GM12875 (cell line): ENCODE data around the gene NR3C1.

Experiments
- H3K4me3 ChIP-seq: one replicate; pipeline ENCODE4 v1.5.1; 2011; ENCODE audit warnings: low read depth, low read length, control low read depth
- TF ChIP-seq, protein P1 (sequence below): IDR thresholded peaks from 2 replicates; pipeline ENCODE4 v1.5.1; 2011; ENCODE audit warnings: low read depth, mild to moderate bottlenecking, control low read depth, inconsistent platforms, low read length, moderate library complexity, borderline replicate concordance; ENCODE audit not compliant: insufficient read depth

Gene NR3C1

DNA sequence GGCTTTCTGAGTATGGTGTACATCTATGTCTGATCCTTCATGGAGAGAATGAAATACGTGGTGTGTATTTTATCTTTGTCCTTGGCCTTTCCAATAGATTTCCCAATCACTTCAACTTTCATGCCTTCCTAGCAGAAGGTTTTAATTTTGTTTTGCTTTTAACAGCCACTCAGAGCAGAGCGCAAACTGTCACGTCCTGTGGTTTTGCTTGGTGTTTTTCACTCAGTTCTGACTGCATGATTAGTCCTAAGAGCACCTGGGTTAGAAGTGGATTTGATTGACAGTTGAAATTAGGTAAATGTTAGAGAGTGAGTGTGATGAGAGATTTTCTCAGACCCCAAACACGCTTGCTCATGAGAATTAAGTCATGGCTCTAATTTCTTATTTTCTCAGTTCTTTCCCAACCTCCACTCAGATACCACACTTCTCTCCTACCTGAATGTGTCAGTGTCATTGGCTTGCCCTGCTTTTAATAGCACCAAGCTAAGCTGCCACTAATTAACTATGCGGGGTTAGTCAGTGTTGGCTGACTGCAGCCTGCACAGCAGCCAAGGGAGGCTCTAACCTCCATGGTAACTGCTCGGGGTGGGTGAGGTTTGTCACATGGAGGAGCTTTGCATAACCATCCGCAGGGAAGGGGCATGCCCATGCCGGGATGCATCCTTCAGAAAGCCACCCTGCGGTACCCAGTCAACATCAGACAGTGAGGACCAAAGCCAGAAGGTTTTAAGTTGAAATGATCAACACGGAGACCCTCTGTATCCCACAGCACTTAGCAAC is 173.4 kb downstream of the NR3C1 start:
- TF ChIP-seq, protein P1, sequence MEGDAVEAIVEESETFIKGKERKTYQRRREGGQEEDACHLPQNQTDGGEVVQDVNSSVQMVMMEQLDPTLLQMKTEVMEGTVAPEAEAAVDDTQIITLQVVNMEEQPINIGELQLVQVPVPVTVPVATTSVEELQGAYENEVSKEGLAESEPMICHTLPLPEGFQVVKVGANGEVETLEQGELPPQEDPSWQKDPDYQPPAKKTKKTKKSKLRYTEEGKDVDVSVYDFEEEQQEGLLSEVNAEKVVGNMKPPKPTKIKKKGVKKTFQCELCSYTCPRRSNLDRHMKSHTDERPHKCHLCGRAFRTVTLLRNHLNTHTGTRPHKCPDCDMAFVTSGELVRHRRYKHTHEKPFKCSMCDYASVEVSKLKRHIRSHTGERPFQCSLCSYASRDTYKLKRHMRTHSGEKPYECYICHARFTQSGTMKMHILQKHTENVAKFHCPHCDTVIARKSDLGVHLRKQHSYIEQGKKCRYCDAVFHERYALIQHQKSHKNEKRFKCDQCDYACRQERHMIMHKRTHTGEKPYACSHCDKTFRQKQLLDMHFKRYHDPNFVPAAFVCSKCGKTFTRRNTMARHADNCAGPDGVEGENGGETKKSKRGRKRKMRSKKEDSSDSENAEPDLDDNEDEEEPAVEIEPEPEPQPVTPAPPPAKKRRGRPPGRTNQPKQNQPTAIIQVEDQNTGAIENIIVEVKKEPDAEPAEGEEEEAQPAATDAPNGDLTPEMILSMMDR, result no peak
- H3K4me3 ChIP-seq, result no peak overlapping the region

- TF ChIP-seq, protein P1, result no peak
- no peak overlapping the region for H3K4me3 ChIP-seq
Measured at GRCh38 chr5:143229426-143229895, 174.0 kb downstream of the NR3C1 start.

- TF ChIP-seq, protein P1, result no peak
- H3K4me3 ChIP-seq, result no peak overlapping the region
Measured at GRCh38 chr5:143228597-143229293, 174.7 kb downstream of the NR3C1 start.
